GM12891 (cell line): Measurements from ENCODE around the gene FUT8.

Experiments
- PAX5 ChIP-seq: IDR thresholded peaks from 2 replicates; pipeline ENCODE4 v1.6.1; 2011; ENCODE audit warnings: low read length, moderate library complexity, mild to moderate bottlenecking; ENCODE audit not compliant: insufficient read depth, severe bottlenecking
- POLR2A ChIP-seq: IDR thresholded peaks from 2 replicates; pipeline ENCODE4 v1.6.1; 2011; ENCODE audit warnings: low read depth, low read length, control low read depth
- TAF1 ChIP-seq: IDR thresholded peaks from 2 replicates; pipeline ENCODE4 v1.6.1; 2011; ENCODE audit warnings: low read depth, low read length, control low read depth

- TF ChIP-seq TAF1 (no peak), POLR2A (no peak), PAX5 (no peak)
Observed at GRCh38 chr14:65639216-65639615, 226.7 kb downstream of the FUT8 start.
